IMR-90 (cell line): ENCODE data around the gene ST3GAL4. TPM values are rescaled to one million over a fixed set of nuclear protein-coding genes. Genes with fewer than 3 reads are reported as not detected.
A peak's percentile ranks its signal among the peaks of the same experiment; 100 is the strongest.

Experiments used
- ATAC-seq: fragments of 200-7000 bp; cut with Tn5 transposase; 2 replicates; pipeline ENCODE4 v1.9.1; 2020; ENCODE audit warnings: low read depth, mild to moderate bottlenecking, moderate library complexity
- Bru-seq: library from RNA; stranded (reverse); fragments of 400-500 nt; gene quantifications from one replicate; lab custom pipeline; 2021; lab: Mats Ljungman, UMichigan
- BruChase-seq, 2 experiments: library from RNA; stranded (reverse); fragments of 400-500 nt; gene quantifications; one replicate each; lab custom pipeline; 2021; lab: Mats Ljungman, UMichigan
- BruUV-seq: library from RNA; stranded (reverse); fragments of 400-500 nt; replicated peaks from 2 replicates; lab custom pipeline; 2021; lab: Mats Ljungman, UMichigan
- CTCF ChIA-PET: fragments of 300-600 bp; formaldehyde crosslinking; extraction: SDS; loops from one replicate; lab custom pipeline; 2021; ENCODE audit warnings: antibody characterized with exemption; lab: Yijun Ruan, JAX
- POLR2A ChIA-PET: fragments of 300-600 bp; sonication (Branson Sonifier 250); formaldehyde crosslinking; loops from one replicate; lab custom pipeline; 2022; ENCODE audit warnings: antibody characterized with exemption; ENCODE audit not compliant: unreplicated experiment; lab: Charles Lee
- DNase-seq: peaks from one replicate; pipeline ENCODE4 v3.0.0; 2013
- H2AFZ ChIP-seq: replicated peaks from 2 replicates; pipeline ENCODE3; 2013; ENCODE audit warnings: low read length, mild to moderate bottlenecking; ENCODE audit not compliant: poor library complexity
- H2AK5ac ChIP-seq: 2 replicates; pipeline ENCODE4 v1.6.1; 2013; ENCODE audit warnings: low read depth, low read length, inconsistent platforms
- H2AK9ac ChIP-seq: replicated peaks from 2 replicates; pipeline ENCODE3; 2013; ENCODE audit warnings: mild to moderate bottlenecking, low read depth, low read length, moderate library complexity; ENCODE audit not compliant: poor library complexity
- H2BK120ac ChIP-seq: 2 replicates; pipeline ENCODE4 v1.6.1; 2013; ENCODE audit warnings: low read depth, low read length, inconsistent platforms
- H2BK15ac ChIP-seq: 3 replicates; pipeline ENCODE4 v1.6.1; 2013; ENCODE audit warnings: low read depth, low read length, inconsistent platforms
- H2BK20ac ChIP-seq: 2 replicates; pipeline ENCODE4 v1.6.1; 2013; ENCODE audit warnings: low read depth, mild to moderate bottlenecking, inconsistent platforms, low read length, moderate library complexity
- H2BK5ac ChIP-seq: 2 replicates; pipeline ENCODE4 v1.6.1; 2013; ENCODE audit warnings: mild to moderate bottlenecking, low read depth, low read length, inconsistent platforms; ENCODE audit not compliant: poor library complexity, severe bottlenecking
- H3K14ac ChIP-seq: replicated peaks from 2 replicates; pipeline ENCODE4 v1.6.1; 2013; ENCODE audit warnings: low read depth, low read length, inconsistent platforms
- H3K18ac ChIP-seq: 2 replicates; pipeline ENCODE4 v1.6.1; 2013; ENCODE audit warnings: low read depth, low read length, control low read depth
- H3K23ac ChIP-seq: 2 replicates; pipeline ENCODE4 v1.6.1; 2013; ENCODE audit warnings: low read depth, low read length, inconsistent platforms
- H3K27ac ChIP-seq: 2 replicates; pipeline ENCODE4 v1.5.1; 2013; ENCODE audit warnings: mild to moderate bottlenecking, control low read depth, low read length; ENCODE audit not compliant: insufficient read depth
- H3K27me3 ChIP-seq: 2 replicates; pipeline ENCODE4 v1.6.1; 2013; ENCODE audit warnings: low read length; ENCODE audit not compliant: control insufficient read depth, insufficient read depth
- H3K36me3 ChIP-seq: 2 replicates; pipeline ENCODE4 v1.6.1; 2013; ENCODE audit warnings: low read length, mixed read lengths; ENCODE audit not compliant: control insufficient read depth, insufficient read depth
- H3K4ac ChIP-seq: 2 replicates; pipeline ENCODE4 v1.6.1; 2013; ENCODE audit warnings: low read depth, low read length, inconsistent platforms
- H3K4me1 ChIP-seq: 2 replicates; pipeline ENCODE4 v1.6.1; 2013; ENCODE audit warnings: low read length, mixed read lengths; ENCODE audit not compliant: control insufficient read depth, insufficient read depth
- H3K4me2 ChIP-seq: 2 replicates; pipeline ENCODE4 v1.6.1; 2013; ENCODE audit warnings: low read depth, mild to moderate bottlenecking, control low read depth, low read length, moderate library complexity
- H3K4me3 ChIP-seq: 2 replicates; pipeline ENCODE4 v1.5.1; 2013; ENCODE audit warnings: low read depth, mild to moderate bottlenecking, control low read depth, low read length, moderate library complexity; ENCODE audit not compliant: insufficient read depth
- H3K56ac ChIP-seq: 2 replicates; pipeline ENCODE4 v1.6.1; 2013; ENCODE audit warnings: low read length, inconsistent platforms; ENCODE audit not compliant: insufficient read depth; ENCODE audit errors: extremely low read depth
- H3K79me1 ChIP-seq, 2 experiments: 2 replicates each; pipeline ENCODE4 v1.6.1; 2013; ENCODE audit warnings: low read length in 2 of 2, inconsistent platforms in 1 of 2, low read depth in 1 of 2
- H3K9ac ChIP-seq: 2 replicates; pipeline ENCODE4 v1.6.1; 2013; ENCODE audit warnings: low read depth, low read length, control low read depth
- H3K9me1 ChIP-seq: 2 replicates; pipeline ENCODE4 v1.6.1; 2013; ENCODE audit warnings: low read length, inconsistent platforms; ENCODE audit not compliant: insufficient read depth
- H3K9me3 ChIP-seq: 2 replicates; pipeline ENCODE4 v1.6.1; 2013; ENCODE audit warnings: low read length; ENCODE audit not compliant: control insufficient read depth, insufficient read depth
- H4K20me1 ChIP-seq: 2 replicates; pipeline ENCODE4 v1.6.1; 2013; ENCODE audit warnings: low read length, inconsistent platforms; ENCODE audit not compliant: insufficient read depth
- H4K5ac ChIP-seq: 2 replicates; pipeline ENCODE4 v1.6.1; 2013; ENCODE audit warnings: mild to moderate bottlenecking, low read depth, low read length, control low read depth
- H4K8ac ChIP-seq, 2 experiments: 2 replicates each; pipeline ENCODE4 v1.6.1; 2013; ENCODE audit warnings: low read depth in 2 of 2, low read length in 2 of 2, control low read depth in 1 of 2, inconsistent platforms in 1 of 2
- H4K91ac ChIP-seq: 2 replicates; pipeline ENCODE4 v1.6.1; 2013; ENCODE audit warnings: low read depth, low read length, inconsistent platforms; ENCODE audit not compliant: insufficient read depth
- MAZ ChIP-seq: IDR thresholded peaks from 2 replicates; pipeline ENCODE4 v1.6.1; 2012; ENCODE audit warnings: low read depth, mild to moderate bottlenecking, low read length, improper control_type of control experiment, moderate library complexity, borderline replicate concordance
- RAD21 ChIP-seq: IDR thresholded peaks from 2 replicates; pipeline ENCODE4 v1.6.1; 2012; ENCODE audit warnings: low read length, improper control_type of control experiment
- WGBS, 2 experiments: methylation state at CpG; one replicate each; pipeline versions ENCODE4 v1.1.5 to v1.1.7; 2013; ENCODE audit warnings: missing lambda C conversion rate in 2 of 2; ENCODE audit not compliant: insufficient read length in 1 of 2; ENCODE audit errors: extremely low coverage in 2 of 2; 5-methylcytosine and 5-hydroxymethylcytosine counted together
- dilution Hi-C: fragments of 300-500 bp; cut with HindIII; formaldehyde crosslinking; loops from one replicate; pipeline ENCODE4 v1.14.3; 2018; ENCODE audit warnings: low sequenced_read_pairs; ENCODE audit not compliant: unreplicated experiment
- in situ Hi-C: fragments of 300-500 bp; cut with MboI; formaldehyde crosslinking; loops from 3 replicates; pipeline ENCODE4 v1.14.3; 2019; ENCODE audit warnings: low sequenced_read_pairs, inconsistent platforms, mixed read lengths
- intact Hi-C: fragments of 100-400 bp; cut with micrococcal nuclease; formaldehyde crosslinking; loops from 2 replicates; pipeline ENCODE4 v1.10.0; 2022
- long read RNA-seq: library from polyadenylated mRNA; unstranded; transcript quantifications from one replicate; pipeline ENCODE4 v2.0.0, GENCODE V29; 2021; ENCODE audit not compliant: unreplicated experiment
- polyA plus RNA-seq, 3 experiments: library from polyadenylated mRNA; depleted of rRNA; stranded (reverse); fragments of >200 nt; gene quantifications; 2 replicates each; pipeline ENCODE4 v1.2.3, GENCODE V29; 2012; ENCODE audit warnings: low replicate concordance in 1 of 3
- total RNA-seq: library from RNA; depleted of rRNA; stranded (reverse); fragments of >200 nt; gene quantifications from 2 replicates; pipeline ENCODE4 v1.2.3, GENCODE V29; 2012; rRNA removed

Gene ST3GAL4, protein sequence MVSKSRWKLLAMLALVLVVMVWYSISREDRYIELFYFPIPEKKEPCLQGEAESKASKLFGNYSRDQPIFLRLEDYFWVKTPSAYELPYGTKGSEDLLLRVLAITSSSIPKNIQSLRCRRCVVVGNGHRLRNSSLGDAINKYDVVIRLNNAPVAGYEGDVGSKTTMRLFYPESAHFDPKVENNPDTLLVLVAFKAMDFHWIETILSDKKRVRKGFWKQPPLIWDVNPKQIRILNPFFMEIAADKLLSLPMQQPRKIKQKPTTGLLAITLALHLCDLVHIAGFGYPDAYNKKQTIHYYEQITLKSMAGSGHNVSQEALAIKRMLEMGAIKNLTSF
- total RNA-seq, result 12.5 and 17.0 TPM in 2 replicates
- 18.3 and 19.7 TPM in 2 replicates for polyA plus RNA-seq (2012; rRNA removed)
- polyA plus RNA-seq (2012; cell fraction: cytosol; rRNA removed), result 19.6 and 25.9 TPM in 2 replicates
- 12.5 and 20.7 TPM in 2 replicates for polyA plus RNA-seq (2012; cell fraction: nucleus; rRNA removed; ENCODE audit: low replicate concordance)
- Bru-seq, nascent RNA, result percentile 63 among the genes with signal in this experiment
- percentile 73 among the genes with signal in this experiment for BruChase-seq, experiment 1, labeled RNA remaining after a 6-hour chase
- percentile 77 among the genes with signal in this experiment for BruChase-seq, experiment 2, labeled RNA remaining after a 2-hour chase
- long read RNA-seq, transcript ST3GAL4-204 (11 exons, 1,812 nt), result major isoform, 7 of 13 reads
- long read RNA-seq, partial matches to known transcripts, result 1 of 13 reads
- long read RNA-seq, other reads (novel, unspliced or antisense), result 3 of 13 reads

DNA sequence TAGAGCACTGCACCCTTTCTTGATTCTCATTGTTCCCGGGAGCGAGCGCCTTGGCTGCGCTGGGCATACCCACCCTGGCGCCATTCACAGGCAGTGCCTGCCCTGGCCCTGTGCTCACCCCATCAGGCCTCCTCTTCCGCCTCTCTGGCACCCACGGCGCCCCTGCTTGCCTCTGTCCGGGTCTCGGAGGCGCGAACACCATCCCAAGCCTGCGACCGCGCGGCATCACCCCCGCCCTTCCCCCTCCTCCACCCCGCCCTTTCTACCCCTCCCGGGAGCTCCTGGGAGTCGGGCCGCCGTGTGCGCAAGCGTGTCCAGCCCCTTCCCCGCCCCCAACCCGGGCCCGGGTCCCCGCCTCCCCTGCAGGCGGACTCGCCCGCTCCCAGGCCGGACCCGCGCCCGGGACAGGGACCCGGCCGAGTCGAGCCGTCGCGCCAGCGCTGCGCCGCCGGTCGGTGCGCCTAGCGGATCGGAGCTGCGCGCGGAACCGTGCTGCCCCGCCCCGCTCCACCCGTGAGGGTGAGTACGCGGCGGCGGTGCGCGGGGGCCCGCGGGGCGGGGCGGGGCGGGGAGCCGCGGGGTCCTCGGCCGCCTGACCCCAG lies at the start of gene ST3GAL4:
Gene ST3GAL4, plus strand, starts transcription at position 363 of the 602 bp plus-strand sequence. CDS start 50,470 bp downstream, outside the sequence.
- intact Hi-C loops, result no loop called here
- Histone ChIP-seq H3K36me3 (no peaks in the 10 kb centered on the region), H3K4me3 (peak within 1 kb of the TSS; percentile 94), H3K4ac (peak within 1 kb of the TSS; percentile 98), H2BK15ac (peak within 1 kb of the TSS; percentile 89; the same call in 2 of the 3 replicates), H3K9ac (peak within 1 kb of the TSS; percentile 97), H4K91ac (peak within 1 kb of the TSS; percentile 93), H3K27ac (peak within 1 kb of the TSS; percentile 93), H2BK20ac (peak within 1 kb of the TSS; percentile 11; the same call in 1 of the 2 replicates), H4K8ac (peak within 1 kb of the TSS; percentile 84 to 98), H3K9me1 (peaks cover 16% of the 10 kb centered on the region), H2BK5ac (peak within 1 kb of the TSS; percentile 94), H3K18ac (peak within 1 kb of the TSS; percentile 74), H4K5ac (peak within 1 kb of the TSS; percentile 92), H3K56ac (peak within 1 kb of the TSS; percentile 90), H3K79me1 (peaks cover 30 to 76% of the 10 kb centered on the region in 2 experiments), H3K4me1 (peaks cover 23% of the 10 kb centered on the region), H2BK120ac (peak within 1 kb of the TSS; percentile 86), H2AK9ac (peak within 1 kb of the TSS; percentile 100), H3K23ac (peak within 1 kb of the TSS; percentile 99), H2AK5ac (peak within 1 kb of the TSS; percentile 91), H3K14ac (peak within 1 kb of the TSS; percentile 98), H4K20me1 (peaks cover 4% of the 10 kb centered on the region), H2AFZ (peak within 1 kb of the TSS; percentile 98), H3K4me2 (peak within 1 kb of the TSS; percentile 92), H3K27me3 (no peaks in the 10 kb centered on the region), H3K9me3 (no peaks in the 10 kb centered on the region)
- dilution Hi-C loops, result no loop called here
- in situ Hi-C loops, result no loop called here
- ChIA-PET CTCF (no interaction called here), POLR2A (interaction anchor here (0.7 kb wide), 1 partner anchor 1697 kb away, joined by 6 read pairs; no protein-coding TSS in a partner anchor)
- DNase-seq (peak; percentile 52), ATAC-seq (peak; percentile 90)
- TF ChIP-seq RAD21 (no peak), MAZ (peak; percentile 93)
- BruUV-seq, result no TSS peak
- WGBS, 2 experiments, result 1% methylated on average over 18 of the region's 71 CpGs; no CpG with 5 or more reads in 1 of the 2 experiments
